Amniotic stem cell (primary cell): ENCODE data around the gene ELAPOR1.

Experiments used
- DNase-seq: peaks from one replicate; lab custom pipeline; 2025; lab: John Stamatoyannopoulos, UW

Gene ELAPOR1, protein sequence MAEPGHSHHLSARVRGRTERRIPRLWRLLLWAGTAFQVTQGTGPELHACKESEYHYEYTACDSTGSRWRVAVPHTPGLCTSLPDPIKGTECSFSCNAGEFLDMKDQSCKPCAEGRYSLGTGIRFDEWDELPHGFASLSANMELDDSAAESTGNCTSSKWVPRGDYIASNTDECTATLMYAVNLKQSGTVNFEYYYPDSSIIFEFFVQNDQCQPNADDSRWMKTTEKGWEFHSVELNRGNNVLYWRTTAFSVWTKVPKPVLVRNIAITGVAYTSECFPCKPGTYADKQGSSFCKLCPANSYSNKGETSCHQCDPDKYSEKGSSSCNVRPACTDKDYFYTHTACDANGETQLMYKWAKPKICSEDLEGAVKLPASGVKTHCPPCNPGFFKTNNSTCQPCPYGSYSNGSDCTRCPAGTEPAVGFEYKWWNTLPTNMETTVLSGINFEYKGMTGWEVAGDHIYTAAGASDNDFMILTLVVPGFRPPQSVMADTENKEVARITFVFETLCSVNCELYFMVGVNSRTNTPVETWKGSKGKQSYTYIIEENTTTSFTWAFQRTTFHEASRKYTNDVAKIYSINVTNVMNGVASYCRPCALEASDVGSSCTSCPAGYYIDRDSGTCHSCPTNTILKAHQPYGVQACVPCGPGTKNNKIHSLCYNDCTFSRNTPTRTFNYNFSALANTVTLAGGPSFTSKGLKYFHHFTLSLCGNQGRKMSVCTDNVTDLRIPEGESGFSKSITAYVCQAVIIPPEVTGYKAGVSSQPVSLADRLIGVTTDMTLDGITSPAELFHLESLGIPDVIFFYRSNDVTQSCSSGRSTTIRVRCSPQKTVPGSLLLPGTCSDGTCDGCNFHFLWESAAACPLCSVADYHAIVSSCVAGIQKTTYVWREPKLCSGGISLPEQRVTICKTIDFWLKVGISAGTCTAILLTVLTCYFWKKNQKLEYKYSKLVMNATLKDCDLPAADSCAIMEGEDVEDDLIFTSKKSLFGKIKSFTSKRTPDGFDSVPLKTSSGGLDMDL

DNA sequence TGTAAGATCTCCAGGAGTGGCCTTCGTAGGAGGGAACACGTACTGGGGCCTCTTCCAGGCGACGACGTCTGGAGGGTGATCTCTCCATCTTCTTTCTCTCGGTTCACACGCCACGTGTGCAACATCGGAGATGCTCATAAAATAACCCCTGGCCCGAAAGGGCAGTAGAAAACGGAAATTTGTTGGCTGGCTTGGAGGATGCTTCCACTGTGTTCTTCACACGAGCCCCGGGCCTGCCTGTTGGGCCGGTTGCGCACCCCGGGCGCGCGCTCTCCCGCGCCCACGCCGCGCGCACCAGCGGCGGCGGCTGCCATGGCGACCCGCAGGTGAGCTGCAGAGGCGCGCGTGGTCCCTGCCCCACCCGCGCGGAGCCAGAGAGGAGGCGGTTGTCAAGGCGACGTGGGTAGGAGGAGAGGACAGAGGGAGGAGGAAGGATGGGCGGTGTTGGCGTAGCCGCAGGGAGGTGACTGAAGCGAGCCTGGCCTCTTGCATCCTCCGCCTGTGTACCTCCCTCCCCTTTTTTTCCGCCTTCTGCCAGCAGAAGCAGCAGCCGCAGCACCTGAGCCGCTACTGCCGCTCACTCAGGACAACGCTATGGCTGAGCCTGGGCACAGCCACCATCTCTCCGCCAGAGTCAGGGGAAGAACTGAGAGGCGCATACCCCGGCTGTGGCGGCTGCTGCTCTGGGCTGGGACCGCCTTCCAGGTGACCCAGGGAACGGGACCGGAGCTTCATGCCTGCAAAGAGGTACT lies at the start of gene ELAPOR1:
TSS of gene ELAPOR1 (plus strand) at position 526 of the 752 bp plus-strand sequence. CDS start at position 595, 69 bp downstream.
- DNase-seq: no peak

- no peak for DNase-seq
Measured at GRCh38 chr1:109065137-109065536, 48.8 kb upstream of the ELAPOR1 start.

- DNase-seq: no peak
Measured at GRCh38 chr1:109067883-109068282, 46.0 kb upstream of the ELAPOR1 start.

- DNase-seq: no peak
Measured at GRCh38 chr1:109069294-109069693, 44.6 kb upstream of the ELAPOR1 start.

DNA sequence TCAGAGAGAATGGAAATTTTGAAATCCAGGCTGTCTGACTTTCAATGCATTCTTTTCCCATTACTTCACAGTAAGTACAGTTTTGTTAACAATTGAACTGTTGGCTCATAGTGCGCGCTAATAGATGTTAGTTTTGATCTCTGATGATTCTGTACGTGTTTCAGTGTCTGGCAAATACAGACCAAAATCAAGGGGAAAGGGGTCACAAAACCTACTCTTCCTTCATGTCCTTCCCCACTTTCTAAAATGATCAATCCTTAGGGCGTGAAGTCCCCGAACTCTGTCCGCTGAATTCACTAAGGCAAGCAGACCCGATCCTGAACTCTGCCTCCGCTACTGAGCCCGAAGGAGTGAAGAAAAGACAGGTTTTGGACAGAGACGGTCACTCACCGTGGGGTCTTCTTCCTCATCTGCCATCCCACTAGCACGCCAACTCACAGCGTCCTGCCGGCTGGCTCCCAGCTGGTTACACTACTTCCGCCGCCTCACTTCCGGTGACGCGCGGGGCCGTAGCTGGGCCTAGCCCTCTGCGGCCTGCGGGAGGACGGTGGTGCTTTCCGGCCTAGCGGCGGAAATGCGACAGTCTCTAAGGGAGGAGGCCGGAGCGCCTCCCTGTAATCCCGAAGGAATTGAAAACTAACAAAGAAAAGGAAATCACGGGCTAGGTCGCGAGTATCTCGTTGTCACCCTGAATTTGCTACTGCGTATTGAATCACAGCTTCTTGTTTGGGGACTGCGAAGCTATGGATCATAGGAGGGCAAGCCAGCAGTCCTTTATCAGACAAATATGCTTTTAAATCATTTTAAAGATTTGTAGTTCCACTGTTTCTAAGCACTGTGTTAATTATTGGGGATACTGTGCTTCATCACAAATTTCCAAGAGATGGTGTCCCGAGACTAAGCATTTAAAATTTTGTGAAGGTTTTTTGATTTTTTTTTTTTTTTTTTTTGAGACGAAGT lies 38.1 kb upstream of the ELAPOR1 start, which contains the start of gene TAF13:
TSS of gene TAF13 (minus strand) at position 473 of the 960 bp plus-strand sequence. CDS start at position 417, 56 bp downstream.
- peak; percentile 95 for DNase-seq

GRCh38 chr1:109078317-109078716 lies 35.6 kb upstream of the ELAPOR1 start:
- DNase-seq: no peak

DNA sequence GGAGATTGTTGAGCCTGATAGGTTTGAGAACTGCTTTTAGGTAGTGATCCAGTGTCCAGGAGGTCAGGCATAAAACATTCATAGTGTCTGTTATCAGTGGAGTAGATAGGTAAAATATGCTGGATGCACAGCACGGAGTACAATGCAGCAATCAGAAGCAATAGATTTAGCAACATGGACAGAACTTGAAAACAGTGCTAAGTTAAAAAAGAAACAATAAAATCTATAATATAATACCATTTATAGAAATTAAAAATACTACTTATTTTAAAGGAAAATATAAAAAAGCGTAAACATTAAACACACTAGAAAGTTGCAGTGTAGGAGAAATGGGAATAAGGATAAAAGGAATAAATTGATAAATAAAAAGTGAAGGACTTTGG lies 34.7 kb upstream of the ELAPOR1 start:
- DNase-seq: no peak

DNA sequence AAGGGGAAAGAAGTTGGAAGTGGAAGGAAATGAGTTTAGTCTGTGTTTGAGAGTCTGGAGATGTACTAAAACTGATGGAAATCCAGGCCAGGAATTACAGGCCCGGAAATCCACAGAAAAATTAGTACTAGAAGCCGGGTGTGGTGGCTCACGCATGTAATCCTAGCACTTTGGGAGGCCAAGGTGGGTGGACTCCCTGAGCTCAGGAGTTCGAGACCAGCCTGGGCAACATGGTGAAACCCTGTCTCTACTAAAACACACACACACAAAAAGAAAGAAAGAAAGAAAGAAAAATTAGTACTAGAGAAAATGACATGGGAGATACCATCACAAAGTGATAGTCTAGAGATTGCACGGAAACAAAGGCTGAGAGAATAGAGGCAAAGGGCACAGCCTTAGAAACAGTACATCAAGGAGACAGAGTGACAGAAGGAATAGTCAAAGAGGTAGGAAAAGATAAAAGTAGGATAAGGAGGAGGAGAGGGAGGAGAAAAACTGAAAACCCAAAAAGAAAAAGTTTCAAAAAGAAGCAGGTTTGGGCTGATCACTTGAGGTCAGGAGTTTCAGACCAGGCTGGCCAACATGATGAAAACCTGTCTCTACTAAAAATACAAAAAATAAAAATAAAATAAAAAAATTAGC lies 33.4 kb upstream of the ELAPOR1 start:
- no peak for DNase-seq

- DNase-seq: no peak
Measured at GRCh38 chr1:109083501-109083900, 30.4 kb upstream of the ELAPOR1 start.

DNA sequence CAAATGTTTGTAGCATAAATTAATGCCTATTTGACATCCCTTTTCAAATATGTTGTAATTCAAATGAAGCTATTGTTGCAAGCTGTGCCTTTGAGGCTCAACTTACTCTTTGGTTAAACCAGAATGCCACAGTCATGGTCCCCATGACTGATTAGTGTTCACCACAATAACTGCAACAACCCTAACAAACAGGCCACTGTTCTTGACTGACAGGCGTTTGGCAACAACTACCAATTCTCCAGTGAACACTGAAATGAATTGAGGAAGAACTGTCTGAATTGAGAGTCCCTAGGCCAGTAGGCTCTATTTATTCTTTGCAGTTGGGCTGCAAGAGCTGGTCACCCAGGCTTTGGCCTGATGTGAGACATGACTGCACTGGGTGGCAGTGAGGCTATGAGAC lies 30.0 kb upstream of the ELAPOR1 start:
- no peak for DNase-seq

DNA sequence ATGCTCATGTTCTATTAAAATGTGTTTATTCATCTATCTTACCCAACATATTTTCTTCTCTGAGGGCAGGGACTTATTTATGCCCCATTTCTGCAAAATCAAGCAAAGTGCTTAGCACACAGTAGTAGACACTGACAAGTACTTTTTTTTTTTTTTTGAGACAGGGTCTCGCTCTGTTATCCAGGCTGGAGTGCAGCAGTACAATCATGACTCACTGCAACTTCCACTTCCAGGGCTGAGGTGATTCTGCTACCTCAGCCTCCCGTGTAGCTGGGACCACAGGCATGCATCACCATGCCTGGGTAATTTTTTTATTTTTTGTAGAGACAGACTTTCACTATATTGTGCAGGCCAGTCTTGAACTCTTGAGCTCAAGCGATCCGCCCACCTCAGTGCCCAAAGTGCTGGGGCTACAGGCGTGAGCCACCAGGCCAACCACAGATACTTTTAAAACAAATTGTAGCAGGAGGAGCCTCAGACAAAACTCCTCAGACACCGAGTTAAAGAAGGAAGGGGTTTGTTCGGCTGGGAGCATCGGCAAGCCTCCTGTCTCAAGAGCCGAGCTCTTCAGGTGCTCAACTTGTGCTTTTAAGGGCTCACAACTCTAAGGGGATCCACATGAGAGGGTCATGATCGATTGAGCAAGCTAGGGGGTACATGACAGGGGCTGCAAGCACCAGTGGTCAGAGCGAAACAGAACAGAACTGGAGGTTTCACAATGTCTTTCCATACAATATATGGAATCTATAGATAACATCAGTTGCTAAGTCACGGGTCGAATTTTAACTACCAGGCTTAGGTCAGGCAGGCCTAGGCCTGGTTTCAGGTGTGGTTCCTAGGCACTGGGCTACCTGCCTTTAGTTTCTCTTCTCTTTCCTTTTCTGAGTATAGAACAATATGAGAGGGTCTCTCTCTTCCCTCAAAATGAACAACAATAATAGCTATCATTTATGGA lies 29.1 kb upstream of the ELAPOR1 start:
- DNase-seq: no peak

- DNase-seq: no peak
Measured at GRCh38 chr1:109089242-109090015, 24.5 kb upstream of the ELAPOR1 start.

DNA sequence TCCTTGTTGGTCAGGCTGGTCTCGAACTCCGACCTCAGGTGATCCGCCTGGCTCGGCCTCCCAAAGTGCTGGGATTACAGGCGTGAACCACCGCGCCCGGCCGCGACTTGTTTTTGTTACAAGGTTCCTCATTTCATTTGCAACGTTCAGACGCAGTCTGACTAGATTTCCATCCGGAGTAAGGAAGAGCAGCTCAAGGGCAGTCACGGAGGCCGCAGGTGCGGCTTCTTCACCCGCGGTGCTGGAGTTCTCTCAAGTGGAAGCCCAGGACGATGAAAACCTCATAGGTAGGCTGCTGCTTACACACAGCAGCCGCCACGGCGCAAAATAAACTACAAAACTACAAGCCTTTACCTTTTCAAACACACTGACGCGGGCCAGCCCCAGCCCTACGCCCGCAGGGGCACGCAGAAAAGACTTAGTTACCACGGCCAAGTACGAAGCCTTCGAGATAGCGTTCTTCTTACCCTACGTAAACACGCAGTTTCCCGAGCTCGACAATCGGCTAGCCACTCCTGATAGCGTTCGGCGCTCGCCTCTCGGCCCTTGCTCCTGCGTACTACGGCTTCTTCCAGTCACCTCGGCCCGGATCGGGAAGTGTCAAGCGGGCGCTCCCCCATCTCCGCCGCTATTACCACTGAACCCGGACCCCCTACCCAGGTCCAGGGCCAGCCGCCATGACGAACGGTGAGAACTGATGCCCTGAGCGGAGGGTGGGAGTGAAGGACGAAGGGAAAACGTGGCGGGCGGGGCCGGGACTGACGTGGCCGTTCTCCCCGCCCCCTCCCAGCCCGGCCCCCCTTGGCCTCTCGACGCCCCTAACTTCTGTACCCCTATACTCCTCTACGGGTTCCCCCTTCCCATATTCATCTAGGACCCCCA lies 23.5 kb upstream of the ELAPOR1 start, which contains the start of gene TMEM167B:
TSS of gene TMEM167B (plus strand) at position 569 of the 882 bp plus-strand sequence. CDS start at position 678, 109 bp downstream.
- peak; percentile 90 for DNase-seq

- DNase-seq: no peak
Measured at GRCh38 chr1:109091078-109091838, 22.7 kb upstream of the ELAPOR1 start.

DNA sequence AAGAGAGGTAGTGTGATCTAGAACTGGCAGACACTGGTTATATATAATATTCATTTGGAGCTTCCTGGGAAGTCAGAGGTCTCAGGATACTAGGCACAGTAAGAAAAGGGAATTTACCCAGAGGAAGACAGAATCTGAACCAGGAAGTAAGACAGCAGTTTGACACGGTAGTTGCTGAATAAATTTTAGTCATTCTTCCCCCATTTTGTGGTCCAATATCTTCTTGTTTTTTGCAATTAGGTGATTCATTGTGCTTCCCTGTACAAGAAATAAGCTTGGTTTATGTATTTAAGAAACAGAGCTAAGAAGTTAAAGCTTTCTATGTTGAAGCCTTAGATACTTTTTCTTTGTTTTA lies 22.1 kb upstream of the ELAPOR1 start:
- no peak for DNase-seq

DNA sequence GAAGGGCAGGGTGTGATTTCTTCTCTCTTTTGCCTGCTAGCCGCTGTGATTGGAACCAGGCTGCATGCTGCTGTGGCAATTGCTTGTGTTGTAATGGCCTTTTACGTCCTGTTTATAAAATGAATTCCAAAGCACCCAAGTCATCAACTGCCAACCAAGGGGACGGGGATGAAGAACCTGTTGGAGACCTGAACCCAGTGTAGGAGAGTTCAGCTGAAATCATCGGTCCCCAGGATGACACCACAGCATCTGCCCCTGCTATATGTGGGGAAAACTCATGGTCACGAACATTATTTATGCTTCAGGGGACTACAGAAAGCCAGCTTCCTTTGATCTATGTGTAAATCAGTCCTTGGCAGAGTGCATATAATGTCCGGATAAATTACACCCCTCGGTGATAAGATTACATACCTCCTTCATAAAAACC lies 19.5 kb upstream of the ELAPOR1 start:
- no peak for DNase-seq
